RWPE2 (cell line): ENCODE data around the gene FXYD2.
A peak's percentile ranks its signal among the peaks of the same experiment; 100 is the strongest.

ENCODE experiments used
- ATAC-seq: fragments of 200-7000 bp; cut with Tn5 transposase; 3 replicates; pipeline ENCODE4 v1.9.1; 2021; ENCODE audit warnings: low read depth
- DNase-seq: peaks from one replicate; pipeline ENCODE4 v3.0.0-alpha.2; 2020; ENCODE audit warnings: low spot score
- H3K27ac ChIP-seq: fragments of 450-650 bp; 2 replicates; pipeline ENCODE4 v1.5.1; 2017; ENCODE audit warnings: mild to moderate bottlenecking; ENCODE audit not compliant: poor library complexity, severe bottlenecking
- H3K27me3 ChIP-seq: fragments of 250-450 bp; sonication (Bioruptor Pico); 2 replicates; pipeline ENCODE4 v1.5.1; 2021; ENCODE audit warnings: mild to moderate bottlenecking, moderate library complexity; ENCODE audit not compliant: insufficient read depth, poor library complexity, severe bottlenecking
- H3K36me3 ChIP-seq: fragments of 250-450 bp; sonication (Bioruptor Pico); 2 replicates; pipeline ENCODE4 v1.5.1; 2020; ENCODE audit warnings: low read depth, mild to moderate bottlenecking, moderate library complexity
- H3K4me1 ChIP-seq: fragments of 250-450 bp; sonication (Bioruptor Pico); 2 replicates; pipeline ENCODE4 v1.5.1; 2021; ENCODE audit warnings: mild to moderate bottlenecking, moderate library complexity; ENCODE audit not compliant: insufficient read depth, poor library complexity, severe bottlenecking
- H3K4me3 ChIP-seq: fragments of 250-450 bp; sonication (Bioruptor Pico); 2 replicates; pipeline ENCODE4 v1.5.1; 2021; ENCODE audit warnings: mild to moderate bottlenecking, moderate library complexity; ENCODE audit not compliant: severe bottlenecking
- H3K9me3 ChIP-seq: fragments of 250-450 bp; sonication (Bioruptor Pico); 2 replicates; pipeline ENCODE4 v1.5.1; 2021; ENCODE audit warnings: mild to moderate bottlenecking, moderate library complexity; ENCODE audit not compliant: severe bottlenecking
- TF ChIP-seq, protein P1 (sequence below): fragments of 450-650 bp; IDR thresholded peaks from one replicate; pipeline ENCODE4 v1.5.1; 2017; ENCODE audit warnings: mild to moderate bottlenecking, moderate library complexity; ENCODE audit not compliant: poor library complexity, severe bottlenecking

FXYD2 gene

DNA sequence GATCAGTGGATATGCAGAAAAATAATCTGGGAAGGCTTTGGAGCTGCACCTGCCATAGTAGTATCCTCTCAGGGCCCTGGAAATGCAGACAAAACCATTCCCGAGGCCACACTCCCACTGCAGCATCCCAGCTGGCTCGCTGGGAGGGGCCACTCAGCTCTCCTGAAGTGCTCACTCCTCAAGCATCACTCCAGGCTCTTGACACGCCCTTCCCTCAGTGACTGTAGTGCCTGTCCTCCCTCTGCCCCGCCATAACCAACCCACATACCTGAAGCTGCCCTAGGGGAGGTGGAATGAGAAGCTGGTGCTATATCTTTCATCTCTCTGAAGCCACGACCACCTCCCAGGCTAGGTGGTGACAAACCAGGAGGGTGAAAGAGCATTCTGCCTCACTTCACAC lies 32.3 kb downstream of the FXYD2 start:
- no peak for DNase-seq

DNA sequence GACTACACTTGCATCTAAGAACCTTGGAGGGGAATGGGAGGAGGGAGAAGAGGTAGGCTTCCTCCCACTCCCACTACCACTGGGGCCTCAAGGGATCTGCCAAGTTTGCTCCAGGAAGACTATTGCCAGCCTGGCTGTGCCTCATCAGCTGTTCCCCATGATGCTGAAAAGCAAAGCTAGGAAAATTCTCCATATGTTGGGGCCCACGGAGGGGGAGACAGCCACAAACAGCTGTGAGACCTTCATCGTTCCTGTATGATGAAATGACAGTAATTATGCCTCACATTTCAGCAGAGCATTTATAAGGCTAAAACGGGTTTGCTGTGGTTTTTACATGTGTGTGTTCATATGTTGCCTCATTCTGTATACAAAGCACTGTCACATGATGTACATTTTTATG lies 34.3 kb downstream of the FXYD2 start:
- Histone ChIP-seq H3K36me3 (no peaks in the 10 kb centered on the region), H3K27ac (no peak overlapping the region), H3K9me3 (no peaks in the 10 kb centered on the region), H3K4me3 (no peak overlapping the region), H3K4me1 (no peaks in the 10 kb centered on the region), H3K27me3 (peaks cover 27% of the 10 kb centered on the region)
- DNase-seq = no peak
- TF ChIP-seq, protein P1, sequence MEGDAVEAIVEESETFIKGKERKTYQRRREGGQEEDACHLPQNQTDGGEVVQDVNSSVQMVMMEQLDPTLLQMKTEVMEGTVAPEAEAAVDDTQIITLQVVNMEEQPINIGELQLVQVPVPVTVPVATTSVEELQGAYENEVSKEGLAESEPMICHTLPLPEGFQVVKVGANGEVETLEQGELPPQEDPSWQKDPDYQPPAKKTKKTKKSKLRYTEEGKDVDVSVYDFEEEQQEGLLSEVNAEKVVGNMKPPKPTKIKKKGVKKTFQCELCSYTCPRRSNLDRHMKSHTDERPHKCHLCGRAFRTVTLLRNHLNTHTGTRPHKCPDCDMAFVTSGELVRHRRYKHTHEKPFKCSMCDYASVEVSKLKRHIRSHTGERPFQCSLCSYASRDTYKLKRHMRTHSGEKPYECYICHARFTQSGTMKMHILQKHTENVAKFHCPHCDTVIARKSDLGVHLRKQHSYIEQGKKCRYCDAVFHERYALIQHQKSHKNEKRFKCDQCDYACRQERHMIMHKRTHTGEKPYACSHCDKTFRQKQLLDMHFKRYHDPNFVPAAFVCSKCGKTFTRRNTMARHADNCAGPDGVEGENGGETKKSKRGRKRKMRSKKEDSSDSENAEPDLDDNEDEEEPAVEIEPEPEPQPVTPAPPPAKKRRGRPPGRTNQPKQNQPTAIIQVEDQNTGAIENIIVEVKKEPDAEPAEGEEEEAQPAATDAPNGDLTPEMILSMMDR = no peak
- ATAC-seq = no peak

More for the DNA sequence above, 32.3 kb downstream of the FXYD2 start:
- no peak overlapping the region for H3K4me3 ChIP-seq
- H3K27ac ChIP-seq = no peak overlapping the region
- TF ChIP-seq, protein P1 = no peak
- H3K27me3 ChIP-seq = peaks cover 36% of the 10 kb centered on the region
- ATAC-seq = no peak
- no peaks in the 10 kb centered on the region for H3K9me3 ChIP-seq
- H3K4me1 ChIP-seq = no peaks in the 10 kb centered on the region
- H3K36me3 ChIP-seq = no peaks in the 10 kb centered on the region

DNA sequence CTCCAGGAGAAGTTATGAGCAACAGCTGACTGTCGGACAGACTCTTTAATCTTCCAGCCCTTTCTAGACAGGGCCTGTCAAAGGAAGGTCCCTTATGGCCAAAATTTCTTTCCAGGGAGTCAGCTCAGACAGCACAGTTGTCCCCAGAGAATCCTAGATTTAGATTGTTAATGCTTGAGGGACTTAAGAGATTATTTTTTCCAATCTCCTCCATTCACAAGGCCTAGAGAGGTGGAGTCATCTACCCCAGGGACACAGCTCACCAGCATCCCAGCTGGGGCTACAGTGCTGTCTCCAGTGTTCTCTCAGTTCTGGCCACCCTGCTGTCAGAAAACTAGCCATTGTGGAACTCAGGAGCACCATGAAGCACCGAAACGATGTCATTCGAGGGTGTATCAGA lies 35.3 kb downstream of the FXYD2 start:
- ATAC-seq (no peak), DNase-seq (no peak)
- no peak overlapping the region for H3K27ac ChIP-seq
- no peak overlapping the region for H3K4me3 ChIP-seq
- H3K9me3 ChIP-seq = no peaks in the 10 kb centered on the region
- no peaks in the 10 kb centered on the region for H3K36me3 ChIP-seq
- TF ChIP-seq, protein P1 = no peak
- H3K27me3 ChIP-seq = peaks cover 18% of the 10 kb centered on the region
- H3K4me1 ChIP-seq = no peaks in the 10 kb centered on the region

DNA sequence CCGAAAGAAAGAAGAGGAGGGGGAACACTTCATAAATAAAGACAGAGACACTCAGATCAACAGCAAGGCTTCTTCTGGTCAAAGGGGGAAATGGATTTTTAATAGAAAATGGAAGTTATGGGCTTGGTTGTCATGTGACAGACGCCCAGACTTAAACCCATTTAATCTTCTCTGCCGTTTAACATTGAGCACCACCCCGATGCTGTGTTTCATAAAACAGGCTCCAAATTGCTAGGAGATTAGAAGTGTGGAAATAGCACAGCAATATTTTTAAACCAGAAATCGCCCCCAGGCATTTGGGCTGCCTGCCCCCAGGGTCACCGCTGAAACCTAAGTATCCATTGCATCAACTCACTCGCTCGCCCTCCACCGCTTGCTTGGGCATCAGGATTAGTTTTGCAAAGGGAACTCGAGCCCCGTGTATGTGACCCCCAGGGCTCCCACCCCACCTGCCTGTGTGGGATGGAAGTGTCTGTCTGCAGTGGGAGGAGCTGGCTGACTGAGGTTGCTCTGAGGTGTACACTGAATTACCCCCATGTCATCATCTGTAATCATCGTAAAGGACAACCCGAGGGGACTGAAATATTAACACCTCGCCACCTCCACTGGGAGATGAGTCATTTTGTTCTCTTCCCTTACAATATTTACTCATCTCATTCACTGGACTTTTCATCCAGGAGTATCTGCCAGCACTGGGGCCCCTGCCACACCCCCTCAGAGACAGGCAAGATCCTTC lies 38.2 kb downstream of the FXYD2 start:
- peaks cover 20% of the 10 kb centered on the region for H3K27me3 ChIP-seq

More for the DNA sequence above, 38.2 kb downstream of the FXYD2 start:
- Histone ChIP-seq H3K9me3 (no peaks in the 10 kb centered on the region), H3K4me3 (no peak overlapping the region), H3K27ac (no peak overlapping the region), H3K4me1 (no peaks in the 10 kb centered on the region), H3K36me3 (no peaks in the 10 kb centered on the region)
- ATAC-seq = peak; percentile 60; the same call in 2 of the 3 replicates
- TF ChIP-seq, protein P1 = no peak
- DNase-seq = no peak
